Gastrocnemius medialis (tissue), 4 donors: ENCODE data around the gene VSIG8. TPM values are rescaled to one million over a fixed set of nuclear protein-coding genes. Genes with fewer than 3 reads are reported as not detected.
A peak's percentile ranks its signal among the peaks of the same experiment; 100 is the strongest.

Experiments
- ATAC-seq, 2 donors: fragments of 150-250 bp; one replicate each; pipeline ENCODE4 v1.9.1; 2016
- DNase-seq, 2 donors: peaks; one replicate each; pipeline ENCODE4 v3.0.0-alpha.2; 2019
- H3K27ac ChIP-seq, 4 donors: fragments of 200-600 bp; sonication (generic); 1 replicate in 1 of 4; 2 replicates in 3 of 4; pipeline ENCODE4 v1.5.1; 2016 to 2018; ENCODE audit warnings: mild to moderate bottlenecking in 2 of 4, moderate library complexity in 1 of 4
- H3K27me3 ChIP-seq, 3 donors: fragments of 200-600 bp; sonication (generic) in 2 of 3; 1 replicate in 1 of 3; 2 replicates in 2 of 3; pipeline versions ENCODE4 v1.5.1 to v1.6.0; 2016 to 2019; ENCODE audit warnings: mild to moderate bottlenecking in 1 of 3, moderate library complexity in 1 of 3
- H3K36me3 ChIP-seq, 2 donors: fragments of 200-600 bp; sonication (generic) in 1 of 2; one replicate each; pipeline ENCODE4 v1.5.1; 2017 to 2018
- H3K4me1 ChIP-seq, 2 donors: fragments of 200-600 bp; sonication (generic) in 1 of 2; one replicate each; pipeline ENCODE4 v1.5.1; 2016 to 2017; ENCODE audit warnings: mild to moderate bottlenecking in 2 of 2
- H3K4me3 ChIP-seq, 4 donors: fragments of 200-600 bp; sonication (generic) in 3 of 4; 1 replicate in 1 of 4; 2 replicates in 3 of 4; pipeline ENCODE4 v1.5.1; 2016 to 2019; ENCODE audit warnings: mild to moderate bottlenecking in 2 of 4
- H3K9me3 ChIP-seq, 3 donors: fragments of 200-600 bp; sonication (generic) in 2 of 3; 1 replicate in 1 of 3; 2 replicates in 2 of 3; pipeline ENCODE4 v1.5.1; 2016 to 2019
- POLR2A ChIP-seq, 2 donors: fragments of 450-650 bp; IDR thresholded peaks; one replicate each; pipeline ENCODE4 v1.6.1; 2017; ENCODE audit warnings: antibody characterized with exemption in 2 of 2, mild to moderate bottlenecking in 2 of 2, moderate library complexity in 2 of 2
- in situ Hi-C, 4 donors: fragments of 200-750 bp; cut with MboI; loops; one replicate each; pipeline versions ENCODE4 v1.15.0 to v1.8.0; 2017; ENCODE audit warnings: low sequenced_read_pairs in 4 of 4
- intact Hi-C: fragments of 100-400 bp; cut with DNase I; formaldehyde crosslinking; loops from one replicate; pipeline ENCODE4 v1.15.1; 2023; ENCODE audit warnings: low total_unique reads
- total RNA-seq, 4 donors: library from RNA; depleted of rRNA; stranded (reverse); fragments of >200 nt; gene quantifications; one replicate each; pipeline versions ENCODE4 v1.1.0 to v1.2.3, GENCODE V29; 2016
- TF ChIP-seq, protein P1 (sequence below), 5 experiments: fragments of 450-650 bp in 3 of 5; fragments of 200-600 bp in 2 of 5; sonication (generic) in 2 of 5; IDR thresholded peaks in 4 of 5; conservative IDR thresholded peaks in 1 of 5; 1 replicate in 4 of 5; 2 replicates in 1 of 5; pipeline ENCODE4 v1.5.1; 2016 to 2019; ENCODE audit warnings: antibody characterized with exemption in 5 of 5, mild to moderate bottlenecking in 3 of 5, moderate library complexity in 3 of 5

VSIG8 gene
- total RNA-seq, 4 donors from 2014 or later = not detected

- in situ Hi-C loops (no loop called here), intact Hi-C loops (loop anchor here (2.0 kb wide), 1 partner anchor 26 kb away; no protein-coding TSS in a partner anchor)
- Histone ChIP-seq H3K27me3 (peaks cover 0 to 2% (median 0%) of the 10 kb centered on the region in 3 donors), H3K4me1 (peaks cover 0 to 10% of the 10 kb centered on the region in 2 donors), H3K9me3 (no peaks in the 10 kb centered on the region), H3K27ac (peak overlapping the region in 1 of 4 donors; percentile 63), H3K36me3 (no peaks in the 10 kb centered on the region), H3K4me3 (no peak overlapping the region)
- DNase-seq = peak; percentile 26 to 38
- peak; percentile 57 to 60 for ATAC-seq
- no peak for TF ChIP-seq POLR2A (IDR thresholded peaks at IDR 0.05)
- TF ChIP-seq, protein P1, sequence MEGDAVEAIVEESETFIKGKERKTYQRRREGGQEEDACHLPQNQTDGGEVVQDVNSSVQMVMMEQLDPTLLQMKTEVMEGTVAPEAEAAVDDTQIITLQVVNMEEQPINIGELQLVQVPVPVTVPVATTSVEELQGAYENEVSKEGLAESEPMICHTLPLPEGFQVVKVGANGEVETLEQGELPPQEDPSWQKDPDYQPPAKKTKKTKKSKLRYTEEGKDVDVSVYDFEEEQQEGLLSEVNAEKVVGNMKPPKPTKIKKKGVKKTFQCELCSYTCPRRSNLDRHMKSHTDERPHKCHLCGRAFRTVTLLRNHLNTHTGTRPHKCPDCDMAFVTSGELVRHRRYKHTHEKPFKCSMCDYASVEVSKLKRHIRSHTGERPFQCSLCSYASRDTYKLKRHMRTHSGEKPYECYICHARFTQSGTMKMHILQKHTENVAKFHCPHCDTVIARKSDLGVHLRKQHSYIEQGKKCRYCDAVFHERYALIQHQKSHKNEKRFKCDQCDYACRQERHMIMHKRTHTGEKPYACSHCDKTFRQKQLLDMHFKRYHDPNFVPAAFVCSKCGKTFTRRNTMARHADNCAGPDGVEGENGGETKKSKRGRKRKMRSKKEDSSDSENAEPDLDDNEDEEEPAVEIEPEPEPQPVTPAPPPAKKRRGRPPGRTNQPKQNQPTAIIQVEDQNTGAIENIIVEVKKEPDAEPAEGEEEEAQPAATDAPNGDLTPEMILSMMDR (IDR thresholded peaks at IDR 0.05 in 4 of 5, conservative IDR thresholded peaks at IDR 0.05 in 1 of 5) = peak in 3 of 5 experiments; percentile 38 to 48 (median 47)
These were observed 33.2 kb downstream of the VSIG8 start for GRCh38 chr1:159829273-159829634.

GRCh38 chr1:159828581-159829272, 33.7 kb downstream of the VSIG8 start:
- Histone ChIP-seq H3K27me3 (peaks cover 0 to 2% (median under 1%) of the 10 kb centered on the region in 3 donors), H3K4me1 (peaks cover 0 to 10% of the 10 kb centered on the region in 2 donors), H3K27ac (no peak overlapping the region), H3K4me3 (no peak overlapping the region), H3K9me3 (no peaks in the 10 kb centered on the region), H3K36me3 (no peaks in the 10 kb centered on the region)
- in situ Hi-C loops (no loop called here), intact Hi-C loops (loop anchor here (2.0 kb wide), 1 partner anchor 26 kb away; no protein-coding TSS in a partner anchor)
- TF ChIP-seq, protein P1 (IDR thresholded peaks at IDR 0.05 in 4 of 5, conservative IDR thresholded peaks at IDR 0.05 in 1 of 5) = no peak
- no peak for TF ChIP-seq POLR2A (IDR thresholded peaks at IDR 0.05)
- ATAC-seq = no peak
- no peak for DNase-seq

DNA sequence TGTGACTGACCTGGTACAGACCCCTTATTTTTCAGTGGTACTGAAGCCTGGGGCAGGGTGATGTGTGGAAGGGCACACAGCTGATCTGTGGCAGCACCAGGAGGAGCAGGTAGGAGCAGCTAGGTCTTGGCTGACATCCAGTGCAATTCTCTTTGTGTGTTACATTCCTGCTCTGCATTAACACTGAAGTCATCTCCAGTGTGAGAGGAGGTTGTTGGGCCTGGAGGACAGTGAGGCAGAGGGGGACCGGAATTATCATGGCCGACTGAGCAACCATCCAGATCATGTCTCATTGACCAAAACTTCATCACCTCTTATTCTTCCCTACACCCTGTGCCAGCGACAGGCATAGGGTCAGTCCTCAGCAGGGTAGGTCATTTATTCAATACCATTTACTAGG, 34.3 kb downstream of the VSIG8 start:
- in situ Hi-C loops (no loop called here), intact Hi-C loops (loop anchor here (2.0 kb wide), 1 partner anchor 27 kb away; no protein-coding TSS in a partner anchor)
- Histone ChIP-seq H3K36me3 (no peaks in the 10 kb centered on the region), H3K27me3 (peaks cover 0 to 4% (median 2%) of the 10 kb centered on the region in 3 donors), H3K27ac (no peak overlapping the region), H3K4me1 (peaks cover 0 to 10% of the 10 kb centered on the region in 2 donors), H3K4me3 (no peak overlapping the region), H3K9me3 (no peaks in the 10 kb centered on the region)
- TF ChIP-seq POLR2A (IDR thresholded peaks at IDR 0.05) = no peak
- TF ChIP-seq, protein P1 (IDR thresholded peaks at IDR 0.05 in 4 of 5, conservative IDR thresholded peaks at IDR 0.05 in 1 of 5) = no peak
- DNase-seq = no peak
- no peak for ATAC-seq

- Histone ChIP-seq H3K4me1 (peaks cover 0 to 10% of the 10 kb centered on the region in 2 donors), H3K4me3 (no peak overlapping the region), H3K27ac (no peak overlapping the region), H3K27me3 (peaks cover 0 to 4% (median 2%) of the 10 kb centered on the region in 3 donors), H3K36me3 (no peaks in the 10 kb centered on the region), H3K9me3 (no peaks in the 10 kb centered on the region)
- intact Hi-C loops (no loop called here), in situ Hi-C loops (no loop called here)
- ATAC-seq = no peak
- no peak for DNase-seq
- TF ChIP-seq POLR2A (IDR thresholded peaks at IDR 0.05) = no peak
- TF ChIP-seq, protein P1 (IDR thresholded peaks at IDR 0.05 in 4 of 5, conservative IDR thresholded peaks at IDR 0.05 in 1 of 5) = no peak
These were observed 34.9 kb downstream of the VSIG8 start for GRCh38 chr1:159827549-159827948.
